GM10248 (cell line): ENCODE results near the gene ITIH4.

ENCODE experiments used
- CTCF ChIA-PET: fragments of 300-600 bp; sonication (Branson Sonifier 250); formaldehyde crosslinking; extraction: SDS; loops from one replicate; lab custom pipeline; 2021; ENCODE audit warnings: antibody characterized with exemption; lab: Yijun Ruan, JAX
- POLR2A ChIA-PET: fragments of 350-650 bp; sonication (Branson Sonifier 250); formaldehyde crosslinking; extraction: SDS; loops from one replicate; lab custom pipeline; 2020; ENCODE audit warnings: antibody characterized with exemption; lab: Yijun Ruan, JAX
- DNase-seq: peaks from one replicate; pipeline ENCODE4 v3.0.0; 2012; ENCODE audit errors: extremely low spot score
- CTCF ChIP-seq: IDR thresholded peaks from 2 replicates; pipeline ENCODE4 v1.5.1; 2012; ENCODE audit warnings: mild to moderate bottlenecking, low read depth; ENCODE audit errors: extremely low read depth, missing control alignments, control extremely low read depth

Gene ITIH4

GRCh38 chr3:52854013-52854412 is 23.5 kb upstream of the ITIH4 start:
- no peak for DNase-seq
- ChIA-PET POLR2A (no interaction called here), CTCF (interaction anchor here (0.8 to 2.6 kb wide), 11 partner anchors 9 to 218 kb away, joined by 3 to 12 read pairs (median 4); no protein-coding TSS in a partner anchor)
- TF ChIP-seq CTCF, result no peak

- CTCF ChIA-PET, result interaction anchor here (1.0 to 3.5 kb wide), 9 partner anchors 9 to 220 kb away, joined by 3 to 13 read pairs (median 5); no protein-coding TSS in a partner anchor
- POLR2A ChIA-PET, result no interaction called here
- TF ChIP-seq CTCF, result no peak
- DNase-seq, result no peak
Measured at GRCh38 chr3:52852419-52852818, 21.9 kb upstream of the ITIH4 start.

- peak; percentile 65 for TF ChIP-seq CTCF
- peak; percentile 71 for DNase-seq
- ChIA-PET CTCF (interaction anchor here (0.6 to 3.5 kb wide), 31 partner anchors 10 to 346 kb away, joined by 3 to 13 read pairs (median 4); no protein-coding TSS in a partner anchor), POLR2A (no interaction called here)
Measured at GRCh38 chr3:52851348-52851747, 20.9 kb upstream of the ITIH4 start.

GRCh38 chr3:52849656-52850055 is 19.2 kb upstream of the ITIH4 start:
- no peak for TF ChIP-seq CTCF
- ChIA-PET POLR2A (no interaction called here), CTCF (interaction anchor here (1.0 to 3.5 kb wide), 5 partner anchors 11 to 265 kb away, joined by 3 to 13 read pairs (median 6); no protein-coding TSS in a partner anchor)
- no peak for DNase-seq

GRCh38 chr3:52848617-52849016 is 18.1 kb upstream of the ITIH4 start:
- ChIA-PET POLR2A (no interaction called here), CTCF (interaction anchor here (1.2 to 1.9 kb wide), 8 partner anchors 10 to 269 kb away, joined by 3 to 7 read pairs (median 4); no protein-coding TSS in a partner anchor)

GRCh38 chr3:52847726-52848125 is 17.3 kb upstream of the ITIH4 start:
- POLR2A ChIA-PET, result no interaction called here
- no peak for DNase-seq
- TF ChIP-seq CTCF, result no peak
- CTCF ChIA-PET, result interaction anchor here (1.2 to 1.9 kb wide), 6 partner anchors 82 to 270 kb away, joined by 3 to 6 read pairs (median 4); no protein-coding TSS in a partner anchor

More at GRCh38 chr3:52848617-52849016, 18.1 kb upstream of the ITIH4 start:
- no peak for DNase-seq
- no peak for TF ChIP-seq CTCF
